GM19397 (cell line): ENCODE results near the gene EPC1.

Source experiments
- ATAC-seq: cut with Tn5 transposase; IDR thresholded peaks from one replicate; pipeline ENCODE4 v1.9.1; 2021; ENCODE audit warnings: mild to moderate bottlenecking, moderate library complexity; ENCODE audit not compliant: unreplicated experiment

The EPC1 gene

DNA sequence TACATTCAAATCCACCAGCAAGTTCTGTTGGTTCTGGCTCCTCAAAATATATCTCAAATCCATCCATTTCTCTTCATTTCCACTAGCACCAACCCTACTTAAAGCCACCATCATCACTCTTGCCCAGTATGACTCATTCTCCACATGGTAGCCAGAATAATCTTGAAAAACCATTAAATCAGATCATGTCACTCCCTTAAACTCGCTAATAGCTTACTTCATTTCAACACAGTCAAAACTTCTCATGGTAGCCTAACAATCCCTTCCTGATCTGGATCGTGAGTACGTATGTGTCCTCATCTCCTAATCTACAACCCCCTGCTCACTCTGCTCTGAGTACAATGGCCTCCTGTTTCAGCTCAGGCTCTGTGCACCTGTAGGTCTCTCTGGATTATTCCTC is 8.7 kb downstream of the EPC1 start:
- ATAC-seq = no peak

- no peak for ATAC-seq
Measured at GRCh38 chr10:32337350-32337749, 9.6 kb downstream of the EPC1 start.

GRCh38 chr10:32333849-32334248 is 13.1 kb downstream of the EPC1 start:
- no peak for ATAC-seq

DNA sequence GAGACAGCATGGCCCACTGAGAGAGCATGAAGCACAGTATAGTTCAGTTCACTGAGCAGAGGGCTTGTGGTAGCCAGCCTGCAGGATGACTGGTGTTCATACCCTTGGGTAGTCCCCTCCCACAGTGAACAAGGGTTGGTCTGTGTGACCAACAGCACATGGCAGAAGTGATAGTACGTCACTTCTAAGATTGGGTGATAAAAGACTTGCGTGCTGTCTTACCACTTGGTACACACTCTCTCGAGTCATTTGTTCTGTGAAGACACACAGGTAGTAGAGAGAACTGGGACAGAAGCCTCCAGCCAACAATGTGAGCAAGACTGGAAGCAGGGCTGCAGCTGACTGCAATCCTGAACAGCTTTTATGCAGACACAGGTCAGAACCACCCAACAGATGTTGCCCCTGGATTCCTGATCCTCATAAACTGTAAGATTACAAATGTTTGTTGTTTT is 14.6 kb downstream of the EPC1 start:
- peak; percentile 95 for ATAC-seq

GRCh38 chr10:32331606-32332005 is 15.4 kb downstream of the EPC1 start:
- no peak for ATAC-seq

- ATAC-seq = no peak
Measured at GRCh38 chr10:32330214-32330613, 16.7 kb downstream of the EPC1 start.

DNA sequence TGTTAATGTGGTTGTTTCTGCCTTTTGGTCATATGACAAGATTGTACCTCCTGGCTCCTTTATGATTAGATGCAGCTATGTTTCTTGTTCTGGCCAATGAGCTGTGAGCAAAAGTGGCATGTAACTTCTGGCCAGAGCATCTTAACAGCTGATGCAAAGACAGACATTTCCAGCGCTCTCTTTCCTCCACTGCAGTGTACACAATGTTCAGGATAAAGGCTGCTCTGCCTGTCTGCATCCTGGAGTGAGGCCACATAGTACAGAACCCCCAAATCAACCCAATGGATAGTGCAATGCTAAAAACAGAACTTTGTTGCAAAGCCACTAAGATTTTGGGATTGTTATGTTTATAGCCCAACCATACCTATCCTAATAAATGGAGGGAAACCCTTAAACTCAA is 17.9 kb downstream of the EPC1 start:
- no peak for ATAC-seq

DNA sequence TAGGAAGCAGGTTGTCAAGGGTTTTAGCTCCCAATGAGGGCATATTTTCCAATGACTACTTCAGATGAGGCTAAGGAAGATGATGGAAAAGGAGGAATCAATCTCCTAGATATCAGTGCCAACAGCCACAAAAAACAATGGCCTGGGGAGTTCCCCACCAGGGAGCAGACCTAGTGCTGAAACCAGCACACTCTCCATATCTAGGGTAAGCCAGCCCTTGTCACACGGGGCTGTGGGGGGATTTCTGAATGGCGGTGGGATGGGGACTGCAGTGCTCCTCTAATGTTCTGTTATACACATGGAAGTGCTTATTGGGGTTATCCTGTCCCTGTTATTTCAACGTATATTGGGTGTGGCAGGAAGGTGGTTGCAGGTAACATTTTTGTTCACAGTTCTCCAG is 18.5 kb downstream of the EPC1 start:
- no peak for ATAC-seq

DNA sequence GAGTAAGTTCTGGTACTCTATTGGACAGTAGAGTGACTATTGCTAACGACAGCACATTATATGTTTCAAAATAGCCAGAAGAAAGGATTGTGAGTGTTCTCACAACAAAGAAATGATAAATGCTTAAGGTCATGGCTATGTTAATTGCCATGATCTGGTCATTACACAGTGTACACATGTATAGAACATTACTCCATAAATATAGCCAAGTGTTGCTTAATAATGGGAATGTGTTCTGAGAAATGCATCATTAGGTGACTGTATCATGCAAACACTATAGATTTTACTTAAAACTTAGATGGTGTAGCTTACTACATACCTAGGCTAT is 19.6 kb downstream of the EPC1 start:
- no peak for ATAC-seq

GRCh38 chr10:32326680-32327363 is 20.1 kb downstream of the EPC1 start:
- no peak for ATAC-seq

GRCh38 chr10:32326119-32326518 is 20.8 kb downstream of the EPC1 start:
- peak; percentile 64 for ATAC-seq

- ATAC-seq = no peak
Measured at GRCh38 chr10:32323051-32323450, 23.9 kb downstream of the EPC1 start.

DNA sequence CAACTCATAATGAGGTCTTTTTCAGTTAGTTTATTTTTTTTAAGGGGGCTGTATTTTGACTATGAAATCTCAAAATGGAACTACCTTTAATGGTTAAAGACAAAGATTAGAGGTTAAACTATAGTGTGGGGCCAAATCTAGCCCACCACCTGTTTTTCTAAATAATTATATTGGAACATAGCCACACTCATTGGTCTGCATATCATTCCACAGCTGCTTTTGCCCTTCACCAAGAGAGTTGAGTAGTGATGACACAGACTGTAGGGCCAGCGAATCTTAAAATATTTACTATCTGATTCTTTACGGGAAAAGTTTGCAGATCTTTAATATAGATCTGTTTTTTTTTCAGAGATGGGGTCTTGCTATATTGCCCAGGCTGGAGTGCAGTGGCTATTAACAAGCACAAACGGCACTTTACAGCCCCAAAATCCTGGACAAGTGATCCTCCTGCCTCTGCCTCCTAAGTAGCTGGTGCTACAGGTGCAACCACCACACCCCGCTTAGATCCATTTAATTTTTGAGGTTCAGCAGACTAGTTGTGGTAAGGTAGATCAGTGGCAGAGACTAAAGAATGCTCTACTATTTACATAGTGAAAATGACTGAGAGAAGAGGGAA is 25.8 kb downstream of the EPC1 start:
- ATAC-seq = no peak

DNA sequence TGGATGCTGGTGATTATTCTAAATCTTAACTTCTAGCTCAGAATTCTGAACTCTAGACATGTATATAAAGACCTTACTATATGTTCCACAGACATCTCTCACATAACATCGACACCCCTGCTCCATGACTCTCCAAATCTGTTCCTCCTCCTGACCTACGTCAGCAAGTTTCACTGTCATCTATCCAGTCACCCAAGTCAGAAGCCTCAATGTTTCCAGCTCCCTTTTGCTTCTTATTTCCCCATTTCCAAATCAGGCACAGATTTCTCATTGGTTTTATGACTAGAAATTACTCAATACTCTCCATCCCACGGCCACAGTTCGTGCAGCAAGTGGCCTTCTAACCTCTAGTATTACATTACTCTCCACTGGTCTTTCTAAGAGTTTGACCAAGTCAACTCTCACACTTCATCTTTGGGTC is 28.5 kb downstream of the EPC1 start:
- peak; percentile 25 for ATAC-seq

DNA sequence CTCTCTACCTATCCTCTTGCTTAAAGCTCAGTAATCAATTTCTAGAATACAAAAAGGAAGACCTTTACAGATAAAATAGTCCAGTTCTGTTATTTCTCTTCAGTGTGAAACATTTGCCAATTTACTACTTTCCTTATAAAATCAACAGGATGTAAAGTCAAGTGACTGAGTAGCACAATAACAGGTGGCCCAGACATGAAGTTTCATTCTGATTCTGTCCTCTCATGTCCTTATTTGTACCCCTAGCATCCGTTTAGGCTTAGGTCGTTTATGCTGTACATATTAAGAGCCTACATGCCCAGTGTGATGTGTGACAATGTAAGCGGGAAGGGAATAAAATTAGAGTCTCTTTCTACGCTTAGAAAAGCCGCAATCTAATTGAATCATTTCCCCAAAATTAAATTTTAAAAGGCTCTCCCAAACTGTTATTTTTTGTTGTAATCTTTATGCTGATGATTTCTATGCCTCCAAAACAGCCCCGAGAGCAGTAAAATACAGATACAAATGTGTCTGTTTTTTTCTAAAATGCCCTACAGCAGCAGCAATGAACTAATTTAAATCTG is 29.1 kb downstream of the EPC1 start:
- peak; percentile 95 for ATAC-seq

DNA sequence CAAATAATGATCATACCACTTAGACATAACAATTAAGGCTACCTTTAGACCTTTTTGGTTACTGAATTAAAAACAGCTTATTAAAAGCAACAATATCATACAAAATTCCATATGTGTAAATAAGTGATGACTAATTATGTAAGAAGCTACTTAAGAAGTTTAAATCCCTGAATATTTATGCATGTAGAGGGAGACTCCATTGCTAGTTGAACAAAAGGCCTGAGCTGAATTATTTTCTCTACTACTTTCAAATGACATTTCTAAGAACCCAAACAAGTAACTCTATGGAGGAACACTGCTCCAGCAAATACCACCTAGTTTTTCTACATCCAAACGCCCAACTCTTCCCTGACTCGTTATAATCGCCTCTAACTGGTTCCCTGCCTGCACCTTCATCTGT is 31.5 kb downstream of the EPC1 start:
- ATAC-seq = no peak

DNA sequence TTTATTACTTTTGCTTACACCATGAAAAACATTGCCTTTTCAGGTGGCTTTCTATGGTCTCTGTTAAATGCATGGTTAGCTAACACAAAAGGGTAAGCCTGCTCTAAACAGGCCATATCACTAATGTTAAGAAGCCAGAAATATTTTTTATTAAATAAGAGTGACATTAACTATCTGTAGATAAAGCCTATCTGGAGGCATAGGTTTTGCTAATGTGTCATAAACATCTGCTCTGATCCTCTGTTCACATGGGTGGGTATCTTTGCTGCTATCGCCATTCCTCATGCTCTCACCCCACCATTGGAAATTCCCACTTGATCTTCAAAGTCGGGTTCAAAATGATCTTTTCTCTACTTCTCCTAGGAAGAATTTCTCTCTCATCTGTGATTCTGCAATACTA is 32.4 kb downstream of the EPC1 start:
- ATAC-seq = no peak

DNA sequence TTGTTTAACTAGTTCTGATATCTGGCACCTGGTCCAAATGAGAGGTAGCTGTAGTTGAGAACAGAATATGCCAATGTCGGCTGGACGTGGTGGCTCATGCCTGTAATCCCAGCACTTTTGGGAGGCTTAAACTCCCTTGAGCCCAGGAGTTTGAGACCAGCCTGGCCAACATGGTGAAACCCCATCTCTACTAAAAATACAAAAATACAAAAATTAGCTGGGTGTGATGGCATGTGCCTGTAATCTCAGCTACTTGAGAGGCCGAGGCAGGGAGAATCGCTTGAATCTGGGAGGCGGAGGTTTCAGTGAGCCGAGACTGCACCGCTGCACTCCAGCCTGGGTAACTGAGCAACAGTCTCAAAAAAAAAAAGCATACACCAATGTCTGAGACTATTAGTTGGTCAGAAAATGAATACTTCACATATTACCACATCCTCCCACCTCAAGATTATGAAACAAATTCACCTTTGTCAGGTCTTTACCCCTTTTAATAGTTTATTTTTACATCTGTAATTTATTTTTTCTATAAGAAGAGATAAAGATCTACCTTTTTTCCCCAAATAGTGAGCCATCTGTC is 38.8 kb downstream of the EPC1 start:
- ATAC-seq = no peak

GRCh38 chr10:32307609-32308008 is 39.3 kb downstream of the EPC1 start:
- ATAC-seq = no peak

- no peak for ATAC-seq
Measured at GRCh38 chr10:32299354-32299980, 47.5 kb downstream of the EPC1 start.

DNA sequence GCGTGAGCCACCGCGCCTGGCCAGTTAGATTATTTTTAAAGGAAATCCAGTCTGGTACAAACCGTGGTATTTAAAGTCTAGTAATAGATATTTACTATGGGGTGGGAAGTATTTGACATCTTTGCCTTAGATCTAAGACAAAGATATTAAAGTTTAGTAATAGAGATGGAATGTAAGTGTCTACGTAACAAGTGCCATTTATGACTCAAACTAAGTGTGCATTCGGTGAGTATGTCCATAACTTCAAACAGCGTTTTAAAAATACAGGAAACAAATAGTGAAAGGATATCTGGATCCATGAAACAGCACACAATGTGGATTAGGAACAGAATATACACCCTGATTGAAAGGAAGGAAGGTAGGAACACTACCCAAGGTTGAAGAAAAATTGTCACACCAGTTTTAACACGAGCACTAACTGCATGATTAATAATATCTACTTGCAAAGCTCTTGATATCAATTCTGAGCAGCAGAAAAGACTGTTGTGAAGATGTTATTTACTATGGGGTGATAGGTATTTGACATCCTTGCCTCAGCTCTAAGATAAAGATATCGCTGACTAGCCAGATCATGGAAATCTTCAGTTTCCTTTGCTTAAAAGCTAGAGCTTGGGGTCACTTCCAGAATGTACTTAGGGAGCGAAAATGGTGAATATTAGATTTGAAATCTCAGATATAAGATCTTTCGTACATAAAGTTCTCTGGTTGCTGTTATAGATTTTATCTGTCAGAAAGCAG is 48.7 kb downstream of the EPC1 start:
- no peak for ATAC-seq
